Upper lobe of left lung (tissue), 6 donors: ENCODE data around the gene ZMPSTE24. TPM values are rescaled to one million over a fixed set of nuclear protein-coding genes. Genes with fewer than 3 reads are reported as not detected.
"Not testable (repeated sequence)": the region's sequence is repeated elsewhere in the genome, so short reads cannot be mapped to it uniquely, and the experiment has no call there.

ENCODE experiments used
- ATAC-seq, 2 donors: fragments of 200-7000 bp; cut with Tn5 transposase; one replicate each; pipeline ENCODE4 v1.9.1; 2022; ENCODE audit warnings: mild to moderate bottlenecking in 2 of 2, moderate library complexity in 2 of 2; ENCODE audit not compliant: low FRiP score in 2 of 2
- DNase-seq, 2 donors: peaks; one replicate each; pipeline ENCODE4 v3.0.0-alpha.2; 2019 to 2020
- H3K27ac ChIP-seq, 4 donors: fragments of 200-600 bp; sonication (generic); one replicate each; pipeline ENCODE4 v1.5.1; 2016 to 2019
- H3K27me3 ChIP-seq, 4 donors: fragments of 200-600 bp; sonication (generic); one replicate each; pipeline ENCODE4 v1.5.1; 2017 to 2019
- H3K36me3 ChIP-seq, 4 donors: fragments of 200-600 bp; sonication (generic); one replicate each; pipeline ENCODE4 v1.5.1; 2016 to 2019
- H3K4me1 ChIP-seq, 4 donors: fragments of 200-600 bp; sonication (generic); one replicate each; pipeline ENCODE4 v1.5.1; 2018 to 2019
- H3K4me3 ChIP-seq, 4 donors: fragments of 200-600 bp; sonication (generic); one replicate each; pipeline ENCODE4 v1.5.1; 2017 to 2019; ENCODE audit warnings: mild to moderate bottlenecking in 2 of 4, moderate library complexity in 1 of 4
- H3K9me3 ChIP-seq, 4 donors: fragments of 200-600 bp; sonication (generic); one replicate each; pipeline ENCODE4 v1.5.1; 2018 to 2019
- EP300 ChIP-seq, 4 donors: sonication (generic); formaldehyde crosslinking; IDR thresholded peaks; one replicate each; pipeline ENCODE4 v1.5.1; 2017; ENCODE audit warnings: antibody characterized with exemption in 4 of 4, control low read depth in 2 of 4
- POLR2A ChIP-seq, 4 donors: fragments of 450-650 bp; IDR thresholded peaks; one replicate each; pipeline ENCODE4 v1.5.1; 2016 to 2017; ENCODE audit warnings: antibody characterized with exemption in 4 of 4, mild to moderate bottlenecking in 2 of 4
- POLR2AphosphoS5 ChIP-seq, 2 donors: sonication (generic); formaldehyde crosslinking; IDR thresholded peaks; one replicate each; pipeline ENCODE4 v1.5.1; 2017; ENCODE audit warnings: antibody characterized with exemption in 2 of 2
- WGBS, 2 donors: methylation state at CpG; one replicate each; pipeline ENCODE4 v1.1.5; 2017 to 2018; 5-methylcytosine and 5-hydroxymethylcytosine counted together
- total RNA-seq, 6 donors: library from RNA; depleted of rRNA in 4 of 6; stranded (reverse); fragments of >200 nt in 4 of 6; gene quantifications; one replicate each; pipeline versions ENCODE4 v1.1.0 to v1.2.1, GENCODE V29; 2016 to 2021
- TF ChIP-seq, protein P1 (sequence below), 6 experiments: fragments of 450-650 bp in 4 of 6; fragments of 200-600 bp in 2 of 6; sonication (generic) in 2 of 6; IDR thresholded peaks; one replicate each; pipeline ENCODE4 v1.5.1; 2016 to 2019; ENCODE audit warnings: antibody characterized with exemption in 6 of 6
- donor health status: DM: no; HTN: no; CAD: no; lungs with moderate emphysema.
- donor health status: DM: no; HTN: yes; CAD: no; lungs with severe emphysema.

The ZMPSTE24 gene
- total RNA-seq, 6 donors from 2014 or later: 10.3 to 42.8 (median 34.1) TPM

DNA sequence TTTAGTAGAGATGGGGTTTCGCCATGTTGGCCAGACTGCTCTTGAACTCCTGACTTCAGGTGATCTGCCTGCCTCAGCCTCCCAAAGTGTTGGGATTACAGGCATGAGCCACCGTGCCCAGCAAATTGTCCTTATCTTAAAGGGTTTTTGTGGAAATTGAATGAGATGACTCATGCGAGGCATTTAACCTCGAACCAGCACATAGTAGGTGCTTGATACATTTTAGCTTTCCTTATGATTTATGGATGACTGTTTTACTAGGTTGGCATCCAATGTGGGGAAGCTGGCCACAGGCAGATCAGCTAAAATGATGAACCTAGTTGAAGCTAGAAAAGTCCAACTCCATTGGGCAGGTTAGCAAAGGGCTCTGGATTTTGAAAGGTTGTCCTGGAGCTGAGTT is 60.4 kb downstream of the ZMPSTE24 start:
- 94 to 95% methylated on average over 4 of the region's 4 CpGs for WGBS, 2 donors

DNA sequence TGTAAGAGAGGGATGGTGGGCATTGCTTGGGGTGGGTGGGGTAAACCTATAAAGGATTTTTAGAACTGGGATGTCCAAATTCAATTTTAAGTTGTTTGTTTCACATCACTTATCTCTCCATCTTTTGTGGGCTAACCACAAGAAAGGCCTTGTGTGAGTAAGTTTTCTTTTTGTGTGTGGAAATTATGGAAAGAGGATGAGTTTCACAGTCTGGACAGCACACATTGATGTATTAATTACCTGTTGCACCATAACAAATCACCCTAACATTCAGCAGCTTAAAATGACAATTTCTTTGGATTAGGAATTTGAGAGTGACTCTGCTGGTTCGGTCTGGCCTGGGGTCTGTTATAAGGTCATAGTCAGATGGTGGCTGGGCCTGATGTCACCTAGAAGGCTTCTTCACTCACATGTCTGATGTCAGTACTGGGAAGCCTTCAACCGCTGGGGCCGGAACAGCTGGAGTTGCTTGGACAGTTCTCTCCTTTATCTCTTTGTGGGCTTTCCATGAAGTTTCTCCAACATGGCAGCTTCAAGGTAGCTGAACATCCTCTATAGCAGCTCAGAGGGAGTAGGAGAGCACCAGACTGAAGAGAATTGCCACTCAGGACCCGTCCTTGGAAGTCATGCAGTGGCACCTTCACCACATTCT is 61.1 kb downstream of the ZMPSTE24 start:
- no peak for DNase-seq
- TF ChIP-seq, protein P1, sequence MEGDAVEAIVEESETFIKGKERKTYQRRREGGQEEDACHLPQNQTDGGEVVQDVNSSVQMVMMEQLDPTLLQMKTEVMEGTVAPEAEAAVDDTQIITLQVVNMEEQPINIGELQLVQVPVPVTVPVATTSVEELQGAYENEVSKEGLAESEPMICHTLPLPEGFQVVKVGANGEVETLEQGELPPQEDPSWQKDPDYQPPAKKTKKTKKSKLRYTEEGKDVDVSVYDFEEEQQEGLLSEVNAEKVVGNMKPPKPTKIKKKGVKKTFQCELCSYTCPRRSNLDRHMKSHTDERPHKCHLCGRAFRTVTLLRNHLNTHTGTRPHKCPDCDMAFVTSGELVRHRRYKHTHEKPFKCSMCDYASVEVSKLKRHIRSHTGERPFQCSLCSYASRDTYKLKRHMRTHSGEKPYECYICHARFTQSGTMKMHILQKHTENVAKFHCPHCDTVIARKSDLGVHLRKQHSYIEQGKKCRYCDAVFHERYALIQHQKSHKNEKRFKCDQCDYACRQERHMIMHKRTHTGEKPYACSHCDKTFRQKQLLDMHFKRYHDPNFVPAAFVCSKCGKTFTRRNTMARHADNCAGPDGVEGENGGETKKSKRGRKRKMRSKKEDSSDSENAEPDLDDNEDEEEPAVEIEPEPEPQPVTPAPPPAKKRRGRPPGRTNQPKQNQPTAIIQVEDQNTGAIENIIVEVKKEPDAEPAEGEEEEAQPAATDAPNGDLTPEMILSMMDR (IDR thresholded peaks at IDR 0.05): no peak
- no peak for TF ChIP-seq POLR2A (IDR thresholded peaks at IDR 0.05)
- no peak for TF ChIP-seq EP300 (IDR thresholded peaks at IDR 0.05)
- TF ChIP-seq POLR2AphosphoS5 (IDR thresholded peaks at IDR 0.05): no peak
- H3K4me1 ChIP-seq: peaks cover 18 to 30% (median 26%) of the 10 kb centered on the region in 4 donors
- H3K4me3 ChIP-seq: no peak overlapping the region
- no peak overlapping the region for H3K27ac ChIP-seq
- H3K36me3 ChIP-seq: no peaks in the 10 kb centered on the region
- peaks cover 2 to 22% (median 15%) of the 10 kb centered on the region in 4 donors for H3K27me3 ChIP-seq
- 93 to 98% methylated on average over 2 to 4 of the region's 4 CpGs for WGBS, 2 donors
- H3K9me3 ChIP-seq: no peaks in the 10 kb centered on the region
- no peak for ATAC-seq

More for the DNA sequence above, 60.4 kb downstream of the ZMPSTE24 start:
- Histone ChIP-seq H3K27me3 (peaks cover 2 to 22% (median 15%) of the 10 kb centered on the region in 4 donors), H3K27ac (no peak overlapping the region), H3K4me3 (no peak overlapping the region), H3K9me3 (no peaks in the 10 kb centered on the region), H3K36me3 (no peaks in the 10 kb centered on the region), H3K4me1 (peaks cover 18 to 30% (median 26%) of the 10 kb centered on the region in 4 donors)
- no peak for ATAC-seq
- TF ChIP-seq EP300 (IDR thresholded peaks at IDR 0.05) (no peak), POLR2AphosphoS5 (IDR thresholded peaks at IDR 0.05) (no peak), POLR2A (IDR thresholded peaks at IDR 0.05) (no peak)
- TF ChIP-seq, protein P1 (IDR thresholded peaks at IDR 0.05): no peak
- DNase-seq: no peak

GRCh38 chr1:40331403-40331802 is 73.4 kb downstream of the ZMPSTE24 start:
- H3K4me3 ChIP-seq, H3K27me3 ChIP-seq, H3K4me1 ChIP-seq, H3K9me3 ChIP-seq, DNase-seq, H3K36me3 ChIP-seq, ATAC-seq, H3K27ac ChIP-seq: not testable (repeated sequence)
- 86 to 88% methylated on average over 1 of the region's 1 CpG for WGBS, 2 donors

- Histone ChIP-seq H3K27me3 (no peaks in the 10 kb centered on the region), H3K27ac (no peak overlapping the region), H3K36me3 (no peaks in the 10 kb centered on the region), H3K4me1 (no peaks in the 10 kb centered on the region), H3K9me3 (no peaks in the 10 kb centered on the region), H3K4me3 (no peak overlapping the region)
- ATAC-seq (no peak), DNase-seq (no peak)
- TF ChIP-seq EP300 (IDR thresholded peaks at IDR 0.05) (no peak), POLR2A (IDR thresholded peaks at IDR 0.05) (no peak), POLR2AphosphoS5 (IDR thresholded peaks at IDR 0.05) (no peak)
- TF ChIP-seq, protein P1 (IDR thresholded peaks at IDR 0.05): no peak
- 85 to 93% methylated on average over 1 of the region's 1 CpG for WGBS, 2 donors
Measured at GRCh38 chr1:40332695-40333094, 74.7 kb downstream of the ZMPSTE24 start.

DNA sequence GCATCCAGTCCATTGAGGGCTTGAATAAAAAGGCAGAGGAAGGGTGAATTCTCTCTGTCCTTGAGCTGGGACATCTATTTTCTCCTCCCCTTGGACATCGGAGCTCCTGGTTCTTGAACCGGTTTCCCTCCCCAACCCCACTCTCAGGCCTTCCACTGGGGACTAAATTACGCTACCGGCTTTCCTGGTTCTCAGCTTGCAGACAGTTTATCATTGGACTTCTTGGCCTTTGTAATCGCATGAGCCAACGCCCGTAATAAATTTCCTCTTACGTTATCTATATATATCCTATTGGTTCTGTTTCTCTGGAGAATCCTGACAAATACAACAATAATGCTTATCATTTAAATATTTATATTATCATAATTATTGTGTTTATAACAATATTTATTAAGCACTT is 79.4 kb downstream of the ZMPSTE24 start:
- Histone ChIP-seq H3K4me3 (no peak overlapping the region), H3K27ac (no peak overlapping the region), H3K9me3 (no peaks in the 10 kb centered on the region), H3K27me3 (no peaks in the 10 kb centered on the region), H3K36me3 (no peaks in the 10 kb centered on the region), H3K4me1 (peaks cover 0 to 15% (median 8%) of the 10 kb centered on the region in 4 donors)
- ATAC-seq: no peak
- DNase-seq: no peak
- TF ChIP-seq POLR2AphosphoS5 (IDR thresholded peaks at IDR 0.05) (no peak), POLR2A (IDR thresholded peaks at IDR 0.05) (no peak), EP300 (IDR thresholded peaks at IDR 0.05) (no peak)
- TF ChIP-seq, protein P1 (IDR thresholded peaks at IDR 0.05): no peak
- 63 to 71% methylated on average over 8 of the region's 8 CpGs for WGBS, 2 donors
